SK-N-SH treated with all-trans-retinoic acid at 6 μM for 48 hours (cell line): ENCODE data around the gene ABCD1.
"Not testable (repeated sequence)": the region's sequence is repeated elsewhere in the genome, so short reads cannot be mapped to it uniquely, and the experiment has no call there.

Experiments
- ARNTL ChIP-seq: fragments of 450-650 bp; formaldehyde crosslinking; IDR thresholded peaks from 2 replicates; pipeline ENCODE4 v1.5.0; 2020; ENCODE audit warnings: low read depth, mild to moderate bottlenecking, moderate library complexity, borderline replicate concordance
- BACH2 ChIP-seq: fragments of 250-450 bp; sonication (Bioruptor Pico); IDR thresholded peaks from 2 replicates; pipeline ENCODE4 v1.9.0; 2021; ENCODE audit warnings: mild to moderate bottlenecking, borderline replicate concordance
- ESRRG ChIP-seq: fragments of 250-450 bp; sonication (Bioruptor Pico); IDR thresholded peaks from 2 replicates; pipeline ENCODE4 v1.6.1; 2021; ENCODE audit warnings: mild to moderate bottlenecking
- PPARA ChIP-seq: fragments of 250-450 bp; sonication (Bioruptor Pico); IDR thresholded peaks from 2 replicates; pipeline ENCODE4 v1.5.0; 2020; ENCODE audit warnings: mild to moderate bottlenecking, borderline replicate concordance
- TCF4 ChIP-seq: fragments of 250-450 bp; sonication (Bioruptor Pico); IDR thresholded peaks from 2 replicates; pipeline ENCODE4 v1.8.0; 2021; ENCODE audit warnings: mild to moderate bottlenecking, moderate library complexity, borderline replicate concordance
- TOX ChIP-seq: fragments of 250-450 bp; sonication (Bioruptor Pico); IDR thresholded peaks from 2 replicates; pipeline ENCODE4 v1.8.0; 2021; ENCODE audit warnings: mild to moderate bottlenecking, moderate library complexity, borderline replicate concordance
- ZFP3 ChIP-seq: fragments of 250-450 bp; sonication (Bioruptor Pico); IDR thresholded peaks from 2 replicates; pipeline ENCODE4 v1.5.0; 2020; ENCODE audit warnings: mild to moderate bottlenecking, moderate library complexity
- ZFP30 ChIP-seq: fragments of 450-650 bp; formaldehyde crosslinking; IDR thresholded peaks from 2 replicates; pipeline ENCODE4 v1.5.0; 2022; ENCODE audit warnings: mild to moderate bottlenecking, moderate library complexity
- ZNF8 ChIP-seq: fragments of 450-650 bp; formaldehyde crosslinking; IDR thresholded peaks from 2 replicates; pipeline ENCODE4 v1.5.0; 2020; ENCODE audit warnings: mild to moderate bottlenecking, moderate library complexity
- TF ChIP-seq, protein P1 (sequence below): fragments of 250-450 bp; sonication (Bioruptor Pico); IDR thresholded peaks from 2 replicates; pipeline ENCODE4 v1.5.1; 2020; ENCODE audit warnings: low read depth, mild to moderate bottlenecking, moderate library complexity
- TF ChIP-seq, protein P2 (sequence below): fragments of 250-450 bp; sonication (Bioruptor Pico); IDR thresholded peaks from 2 replicates; pipeline ENCODE4 v1.8.0; 2021; ENCODE audit warnings: low read depth, mild to moderate bottlenecking, moderate library complexity, borderline replicate concordance

DNA sequence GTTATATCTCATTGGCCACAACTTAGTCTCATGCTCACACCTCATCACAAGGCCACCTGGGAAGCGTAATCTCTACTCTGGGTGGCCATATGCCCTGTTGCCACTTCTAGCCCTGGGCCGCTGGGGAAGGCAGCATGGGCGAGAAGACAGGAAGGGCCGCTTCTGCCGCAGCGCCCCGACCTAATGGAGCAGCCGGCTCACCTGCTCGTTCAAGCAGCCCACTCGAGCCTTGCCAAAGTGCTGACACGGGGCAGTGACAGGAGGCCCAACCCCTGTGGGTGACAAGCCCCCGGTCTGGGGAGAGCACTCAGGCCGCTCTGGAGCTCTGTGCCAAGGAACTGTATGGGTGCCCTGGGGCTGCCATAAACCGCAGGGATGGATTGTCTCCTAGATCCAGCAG lies 17.5 kb downstream of the ABCD1 start:
- TF ChIP-seq ESRRG (CRISPR knock-in tag); ZFP3 (CRISPR knock-in tag); ZNF8; ARNTL (CRISPR knock-in tag); TCF4; PPARA (CRISPR knock-in tag); ZFP30 (CRISPR knock-in tag); TOX; BACH2 (CRISPR knock-in tag): not testable (repeated sequence)
- TF ChIP-seq, protein P1, sequence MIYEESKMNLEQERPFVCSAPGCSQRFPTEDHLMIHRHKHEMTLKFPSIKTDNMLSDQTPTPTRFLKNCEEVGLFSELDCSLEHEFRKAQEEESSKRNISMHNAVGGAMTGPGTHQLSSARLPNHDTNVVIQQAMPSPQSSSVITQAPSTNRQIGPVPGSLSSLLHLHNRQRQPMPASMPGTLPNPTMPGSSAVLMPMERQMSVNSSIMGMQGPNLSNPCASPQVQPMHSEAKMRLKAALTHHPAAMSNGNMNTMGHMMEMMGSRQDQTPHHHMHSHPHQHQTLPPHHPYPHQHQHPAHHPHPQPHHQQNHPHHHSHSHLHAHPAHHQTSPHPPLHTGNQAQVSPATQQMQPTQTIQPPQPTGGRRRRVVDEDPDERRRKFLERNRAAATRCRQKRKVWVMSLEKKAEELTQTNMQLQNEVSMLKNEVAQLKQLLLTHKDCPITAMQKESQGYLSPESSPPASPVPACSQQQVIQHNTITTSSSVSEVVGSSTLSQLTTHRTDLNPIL (CRISPR knock-in tag): not testable (repeated sequence)
- TF ChIP-seq, protein P2, sequence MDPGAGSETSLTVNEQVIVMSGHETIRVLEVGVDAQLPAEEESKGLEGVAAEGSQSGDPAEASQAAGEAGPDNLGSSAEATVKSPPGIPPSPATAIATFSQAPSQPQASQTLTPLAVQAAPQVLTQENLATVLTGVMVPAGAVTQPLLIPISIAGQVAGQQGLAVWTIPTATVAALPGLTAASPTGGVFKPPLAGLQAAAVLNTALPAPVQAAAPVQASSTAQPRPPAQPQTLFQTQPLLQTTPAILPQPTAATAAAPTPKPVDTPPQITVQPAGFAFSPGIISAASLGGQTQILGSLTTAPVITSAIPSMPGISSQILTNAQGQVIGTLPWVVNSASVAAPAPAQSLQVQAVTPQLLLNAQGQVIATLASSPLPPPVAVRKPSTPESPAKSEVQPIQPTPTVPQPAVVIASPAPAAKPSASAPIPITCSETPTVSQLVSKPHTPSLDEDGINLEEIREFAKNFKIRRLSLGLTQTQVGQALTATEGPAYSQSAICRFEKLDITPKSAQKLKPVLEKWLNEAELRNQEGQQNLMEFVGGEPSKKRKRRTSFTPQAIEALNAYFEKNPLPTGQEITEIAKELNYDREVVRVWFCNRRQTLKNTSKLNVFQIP (CRISPR knock-in tag): not testable (repeated sequence)
